HG03432 (cell line): ENCODE data around the gene MSH2.
"Not testable (repeated sequence)": the region's sequence is repeated elsewhere in the genome, so short reads cannot be mapped to it uniquely, and the experiment has no call there.

ENCODE experiments used
- ATAC-seq: cut with Tn5 transposase; IDR thresholded peaks from one replicate; pipeline ENCODE4 v1.9.1; 2021; ENCODE audit warnings: mild to moderate bottlenecking, moderate library complexity; ENCODE audit not compliant: unreplicated experiment

MSH2 gene

GRCh38 chr2:47402805-47403608, at the start of gene MSH2:
MSH2 (plus strand) TSS chr2:47403156; CDS start chr2:47403192, 36 bp downstream.
- peak; percentile 96 for ATAC-seq

DNA sequence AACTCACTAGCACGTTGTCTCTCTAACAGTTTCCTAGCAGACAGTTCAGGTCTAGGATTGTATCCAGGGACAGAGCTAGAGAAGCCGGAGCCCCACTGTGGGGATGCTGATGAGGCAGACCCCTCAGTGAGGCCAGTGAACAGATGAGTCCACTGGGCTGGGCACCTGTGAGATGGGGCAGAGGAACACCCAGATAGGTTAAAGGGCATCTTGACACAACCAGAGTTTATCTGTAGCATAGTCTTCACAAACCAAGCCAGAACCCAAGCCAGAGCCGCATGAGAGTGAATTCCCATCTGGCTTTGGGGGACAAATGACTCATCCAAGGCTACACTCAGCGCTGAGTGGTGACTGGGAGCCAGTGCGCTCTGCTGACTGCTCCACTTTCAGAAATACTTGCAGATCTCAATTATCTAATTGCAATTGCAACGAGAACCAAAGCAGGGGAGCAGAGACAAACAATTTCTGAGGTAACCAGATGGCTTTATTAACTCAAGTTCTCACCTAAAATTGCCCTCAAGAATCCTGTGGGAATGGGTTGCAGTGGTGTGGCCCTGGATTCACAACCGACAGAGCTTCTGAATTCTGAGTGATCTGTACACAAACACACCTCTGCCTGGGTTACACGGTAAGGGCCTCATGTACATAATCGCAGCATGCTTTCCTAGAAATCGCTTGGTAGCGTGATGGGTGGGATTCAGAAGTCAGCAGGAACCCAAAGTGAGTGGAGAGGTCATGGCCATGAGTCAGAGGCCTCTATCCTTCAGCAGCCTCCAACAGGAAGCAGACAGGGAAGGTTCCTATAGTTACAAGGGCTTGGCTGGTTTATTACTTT, 48.7 kb upstream of the MSH2 start:
- no peak for ATAC-seq

- no peak for ATAC-seq
Measured at GRCh38 chr2:47354848-47355204, 48.1 kb upstream of the MSH2 start.

DNA sequence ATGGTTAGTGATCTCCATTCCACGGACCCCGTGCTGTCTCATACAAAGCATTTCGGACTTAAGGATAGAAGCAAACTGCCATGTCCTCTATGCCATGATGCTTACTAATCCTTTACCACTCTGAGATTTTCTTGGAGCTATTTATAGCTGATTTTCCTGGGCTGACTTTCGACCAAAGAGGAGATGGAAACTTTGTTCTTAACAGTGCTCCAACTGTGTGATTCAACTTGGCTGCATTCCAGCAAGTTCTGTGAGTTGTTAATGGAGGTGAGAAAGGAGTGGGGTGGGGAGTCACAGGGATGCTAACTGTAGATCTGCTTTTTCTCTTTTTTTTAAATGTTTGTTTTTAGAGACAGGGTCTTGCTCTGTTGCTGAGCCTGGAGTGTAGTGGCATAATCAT, 45.5 kb upstream of the MSH2 start:
- ATAC-seq, result no peak

- no peak for ATAC-seq
Measured at GRCh38 chr2:47359375-47359868, 43.5 kb upstream of the MSH2 start.

DNA sequence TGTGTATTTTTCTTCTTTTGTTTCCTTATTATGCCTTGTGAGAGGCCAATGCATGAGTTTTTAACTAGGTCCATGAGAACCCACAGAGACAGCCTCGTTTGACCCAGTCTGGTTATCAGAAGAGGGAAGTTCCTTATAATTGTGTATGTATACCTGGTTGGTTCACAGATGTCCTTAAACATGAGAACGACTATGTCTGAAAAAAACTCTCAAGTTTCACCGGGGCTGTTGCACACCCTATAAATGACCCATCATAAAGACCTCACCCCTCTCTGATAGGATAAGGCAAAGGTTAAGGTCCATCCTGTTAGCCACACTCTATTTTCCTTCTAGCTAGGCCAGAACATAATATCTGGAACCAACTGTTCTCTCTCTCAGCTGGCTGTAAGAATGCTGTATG, 42.7 kb upstream of the MSH2 start:
- no peak for ATAC-seq

GRCh38 chr2:47360927-47361326, 42.0 kb upstream of the MSH2 start:
- no peak for ATAC-seq

- not testable (repeated sequence) for ATAC-seq
Measured at GRCh38 chr2:47361505-47362229, 41.3 kb upstream of the MSH2 start.

DNA sequence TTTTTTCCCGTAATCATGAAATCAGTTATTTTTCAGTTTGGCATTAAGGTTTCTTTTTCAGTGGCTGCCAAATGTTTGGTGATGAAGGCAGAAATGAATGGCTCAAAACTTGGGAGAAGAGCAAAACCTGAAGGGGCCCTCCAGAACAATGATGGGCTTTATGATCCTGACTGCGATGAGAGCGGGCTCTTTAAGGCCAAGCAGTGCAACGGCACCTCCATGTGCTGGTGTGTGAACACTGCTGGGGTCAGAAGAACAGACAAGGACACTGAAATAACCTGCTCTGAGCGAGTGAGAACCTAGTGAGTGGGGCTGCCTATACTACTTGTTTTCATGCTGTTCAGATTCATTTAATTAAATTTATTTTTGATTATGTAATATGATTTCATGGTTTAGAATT, 29.2 kb upstream of the MSH2 start:
- ATAC-seq, result no peak

DNA sequence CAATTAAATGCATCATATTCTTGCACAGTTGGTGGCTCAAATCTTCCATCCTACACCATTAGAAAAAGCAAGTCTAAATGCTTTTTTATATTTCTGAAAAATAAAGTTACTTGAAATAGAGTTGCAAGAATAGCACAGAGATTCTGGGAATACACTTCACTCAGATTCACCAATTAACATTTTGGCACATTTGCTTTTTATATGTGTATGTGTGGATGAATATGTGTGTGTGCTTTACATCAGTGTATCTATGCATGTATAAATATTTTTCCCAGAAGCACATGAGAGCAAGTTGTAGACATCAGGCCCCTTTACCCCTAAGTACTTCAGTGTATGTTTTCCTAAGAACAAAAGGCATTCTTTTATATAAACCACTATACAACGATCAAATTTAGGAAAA, 27.6 kb upstream of the MSH2 start:
- no peak for ATAC-seq

DNA sequence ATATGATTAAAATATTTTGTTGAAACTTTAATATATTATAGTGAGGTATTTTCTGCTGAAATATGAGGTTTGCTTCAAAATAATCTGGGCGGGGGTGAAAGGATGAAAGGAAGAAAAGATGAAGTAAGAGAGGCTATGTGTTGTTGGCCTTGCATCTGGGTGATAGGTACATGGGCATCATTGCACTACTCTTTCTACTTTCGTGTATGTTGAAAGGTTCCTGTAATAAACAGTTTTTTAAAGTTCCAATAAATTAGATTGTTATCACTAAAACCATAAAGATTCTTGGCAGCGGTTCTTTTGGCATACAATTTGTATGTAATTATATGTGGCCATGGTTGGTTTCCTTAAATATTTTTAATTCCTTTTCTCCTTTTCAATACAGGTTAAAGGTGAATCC, 23.6 kb upstream of the MSH2 start:
- ATAC-seq, result no peak

DNA sequence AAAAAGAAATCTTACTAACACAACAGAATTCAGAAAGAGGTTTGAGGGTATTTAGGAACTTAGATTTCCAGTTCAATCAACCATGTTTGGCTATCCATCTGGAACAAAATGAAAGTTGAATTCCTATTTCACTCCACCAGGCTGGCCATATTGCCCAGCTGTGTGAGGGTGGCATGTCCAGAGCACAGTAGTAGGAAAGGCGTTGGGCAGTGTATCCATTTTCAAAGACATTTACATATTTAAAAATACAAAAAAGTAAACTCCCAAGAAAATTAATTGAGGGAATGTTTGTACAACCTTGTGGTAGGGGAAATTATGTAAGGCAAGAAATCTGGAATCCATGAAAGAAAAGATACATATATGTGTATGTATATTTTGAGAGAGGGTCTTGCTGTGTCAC, 21.5 kb upstream of the MSH2 start:
- no peak for ATAC-seq

DNA sequence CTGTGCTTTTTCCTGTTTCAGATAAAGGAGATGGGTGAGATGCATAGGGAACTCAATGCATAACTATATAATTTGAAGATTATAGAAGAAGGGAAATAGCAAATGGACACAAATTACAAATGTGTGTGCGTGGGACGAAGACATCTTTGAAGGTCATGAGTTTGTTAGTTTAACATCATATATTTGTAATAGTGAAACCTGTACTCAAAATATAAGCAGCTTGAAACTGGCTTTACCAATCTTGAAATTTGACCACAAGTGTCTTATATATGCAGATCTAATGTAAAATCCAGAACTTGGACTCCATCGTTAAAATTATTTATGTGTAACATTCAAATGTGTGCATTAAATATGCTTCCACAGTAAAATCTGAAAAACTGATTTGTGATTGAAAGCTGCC, 16.4 kb upstream of the MSH2 start:
- ATAC-seq, result peak; percentile 49

DNA sequence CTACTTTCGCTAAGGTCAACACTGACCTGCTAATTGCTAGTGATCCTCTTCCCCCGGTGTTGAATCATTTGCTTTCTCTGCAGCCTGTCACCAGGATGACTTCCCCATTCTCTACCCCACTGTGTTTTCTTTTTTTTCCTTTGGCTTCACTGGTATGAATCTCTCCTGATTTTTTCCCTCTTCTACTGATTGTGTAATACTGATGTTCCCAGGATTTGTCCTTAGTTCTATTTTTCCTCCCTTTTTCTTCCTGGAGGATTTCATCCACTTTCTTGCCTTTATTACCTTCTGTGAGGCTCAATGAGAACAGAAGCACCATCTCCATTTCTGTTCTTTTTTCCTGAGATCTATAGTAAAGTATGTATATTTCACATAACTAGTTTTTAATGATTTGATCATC, 14.1 kb upstream of the MSH2 start:
- no peak for ATAC-seq

- no peak for ATAC-seq
Measured at GRCh38 chr2:47389692-47390091, 13.3 kb upstream of the MSH2 start.

DNA sequence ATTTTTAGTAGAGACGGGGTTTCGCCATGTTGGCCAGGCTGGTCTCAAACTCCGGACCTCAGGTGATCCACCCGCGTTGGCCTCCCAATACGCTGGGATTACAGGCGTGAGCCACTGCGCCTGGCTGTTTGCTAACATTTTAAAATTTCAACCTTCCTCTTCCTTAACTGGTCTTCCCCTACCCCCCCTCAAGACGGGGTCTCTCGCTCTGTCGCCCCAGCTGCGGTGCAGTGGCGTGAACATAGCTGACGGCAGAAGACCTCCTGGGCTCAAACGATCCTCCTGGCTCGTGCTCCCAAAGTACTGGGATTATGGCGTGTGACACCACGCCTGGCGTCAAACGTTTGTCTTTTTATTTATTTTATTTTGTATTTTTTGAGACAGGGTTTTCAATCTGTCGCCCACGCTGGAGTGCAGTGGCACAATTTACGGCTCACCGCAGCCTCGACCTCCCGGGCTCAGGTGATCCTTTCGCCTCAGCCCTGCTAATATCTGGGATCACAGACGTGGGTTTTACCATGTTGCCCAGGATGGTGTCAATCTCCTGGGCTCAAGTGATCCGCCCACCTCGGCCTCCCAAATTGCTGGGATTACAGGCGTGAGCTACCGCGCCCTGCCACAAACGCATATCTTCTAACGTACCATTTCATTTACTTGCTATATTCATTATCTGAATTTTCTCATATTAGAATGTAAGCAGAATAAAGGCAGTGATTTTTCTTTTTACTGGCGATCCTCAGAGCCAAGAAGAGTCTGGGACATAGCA, 984 bp upstream of the MSH2 start:
- ATAC-seq, result no peak

- ATAC-seq, result no peak
Measured at GRCh38 chr2:47402555-47402804, 476 bp upstream of the MSH2 start.

- ATAC-seq, result peak; percentile 0
Measured at GRCh38 chr2:47403609-47404193, 745 bp downstream of the MSH2 start.

DNA sequence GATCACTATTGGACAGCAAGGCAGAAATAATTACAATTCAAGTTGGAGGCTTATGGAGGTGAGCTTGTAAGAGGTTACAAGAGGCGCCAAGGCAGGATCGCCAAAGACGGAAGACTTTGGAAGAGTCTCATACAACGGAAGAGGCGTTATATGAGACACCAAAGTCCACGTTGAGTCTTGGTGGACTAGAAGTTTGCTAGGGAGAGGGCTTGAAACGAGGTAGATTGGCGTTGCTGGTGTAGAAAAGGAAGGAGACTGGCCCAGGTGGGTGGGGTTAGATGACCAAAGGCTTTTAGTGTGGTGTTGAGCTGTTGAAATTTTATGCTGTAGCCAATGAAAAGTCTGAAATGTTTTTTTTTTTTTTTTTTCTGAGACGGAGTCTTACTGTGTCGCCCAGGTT, 1.4 kb downstream of the MSH2 start:
- ATAC-seq, result no peak

DNA sequence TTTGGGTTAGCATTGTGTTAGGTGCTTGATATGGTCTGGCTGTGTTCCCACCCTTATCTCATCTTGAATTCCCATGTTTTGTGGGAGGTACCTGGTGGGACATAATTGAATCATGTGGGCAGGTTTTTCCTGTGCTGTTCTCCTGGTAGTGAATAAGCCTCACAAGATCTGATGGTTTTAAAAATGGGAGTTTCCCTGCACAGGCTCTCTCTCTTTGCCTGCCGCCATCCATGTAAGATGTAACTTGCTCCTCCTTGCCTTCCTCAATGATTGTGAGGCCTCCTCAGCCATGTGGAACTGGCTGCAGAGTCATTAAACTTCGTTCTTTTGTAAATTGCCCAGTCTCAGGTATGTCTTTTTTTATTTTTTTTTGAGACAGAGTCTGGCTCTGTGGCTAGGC, 2.8 kb downstream of the MSH2 start:
- ATAC-seq, result no peak
